Mammary epithelial cell (primary cell): ENCODE data around the gene SHD.

ENCODE experiments used
- EZH2 ChIP-seq: IDR thresholded peaks from 2 replicates; pipeline ENCODE4 v1.6.1; 2012; ENCODE audit warnings: low read length, inconsistent platforms, borderline replicate concordance
- TF ChIP-seq, protein P1 (sequence below), 2 donors: IDR thresholded peaks in 1 of 2; conservative IDR thresholded peaks in 1 of 2; 2 replicates each; pipeline ENCODE4 v1.5.1; 2011 to 2012; ENCODE audit warnings: inconsistent platforms in 2 of 2, low read length in 2 of 2, mild to moderate bottlenecking in 2 of 2, control low read depth in 1 of 2, low read depth in 1 of 2; ENCODE audit not compliant: insufficient read depth in 1 of 2; ENCODE audit errors: extremely low read depth in 1 of 2

DNA sequence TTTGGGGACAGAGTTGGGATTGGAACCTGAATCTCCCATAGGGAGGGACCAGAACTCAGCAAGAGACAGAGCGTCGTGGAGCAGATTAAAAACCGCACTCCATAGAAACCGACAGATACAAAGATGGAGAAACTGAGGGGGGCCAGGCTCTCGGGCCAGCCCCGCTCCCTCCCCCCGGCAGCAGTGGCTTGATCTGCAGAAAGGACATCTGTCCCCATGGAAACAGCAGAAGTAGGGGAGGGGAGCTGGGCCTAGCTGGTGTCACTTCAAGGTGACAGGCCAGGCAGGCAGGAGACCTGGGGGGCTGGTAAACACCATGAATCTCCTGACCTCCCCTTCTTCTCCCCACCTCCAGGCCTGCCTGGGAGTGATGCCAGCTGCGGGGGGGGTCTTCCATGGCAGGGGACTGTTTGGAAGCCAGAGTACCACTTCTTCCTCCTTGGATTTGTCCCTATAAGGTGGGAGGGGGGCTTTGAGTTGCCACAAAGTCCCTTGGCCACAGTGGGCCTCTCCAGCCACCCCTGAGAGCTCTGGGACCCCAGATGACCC is 12.2 kb downstream of the SHD start:
- TF ChIP-seq, protein P1, sequence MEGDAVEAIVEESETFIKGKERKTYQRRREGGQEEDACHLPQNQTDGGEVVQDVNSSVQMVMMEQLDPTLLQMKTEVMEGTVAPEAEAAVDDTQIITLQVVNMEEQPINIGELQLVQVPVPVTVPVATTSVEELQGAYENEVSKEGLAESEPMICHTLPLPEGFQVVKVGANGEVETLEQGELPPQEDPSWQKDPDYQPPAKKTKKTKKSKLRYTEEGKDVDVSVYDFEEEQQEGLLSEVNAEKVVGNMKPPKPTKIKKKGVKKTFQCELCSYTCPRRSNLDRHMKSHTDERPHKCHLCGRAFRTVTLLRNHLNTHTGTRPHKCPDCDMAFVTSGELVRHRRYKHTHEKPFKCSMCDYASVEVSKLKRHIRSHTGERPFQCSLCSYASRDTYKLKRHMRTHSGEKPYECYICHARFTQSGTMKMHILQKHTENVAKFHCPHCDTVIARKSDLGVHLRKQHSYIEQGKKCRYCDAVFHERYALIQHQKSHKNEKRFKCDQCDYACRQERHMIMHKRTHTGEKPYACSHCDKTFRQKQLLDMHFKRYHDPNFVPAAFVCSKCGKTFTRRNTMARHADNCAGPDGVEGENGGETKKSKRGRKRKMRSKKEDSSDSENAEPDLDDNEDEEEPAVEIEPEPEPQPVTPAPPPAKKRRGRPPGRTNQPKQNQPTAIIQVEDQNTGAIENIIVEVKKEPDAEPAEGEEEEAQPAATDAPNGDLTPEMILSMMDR (conservative IDR thresholded peaks at IDR 0.05 in 1 of 2, IDR thresholded peaks at IDR 0.05 in 1 of 2; ENCODE audit: extremely low read depth in 1 of 2, insufficient read depth in 1 of 2, low read depth in 1 of 2, low read length in 2 of 2) = no peak
- no peak for TF ChIP-seq EZH2
